Sigmoid colon (tissue), 7 donors: ENCODE measurements around the gene ATAT1. TPM values are rescaled to one million over a fixed set of nuclear protein-coding genes. Genes with fewer than 3 reads are reported as not detected.

Experiments used
- DNase-seq: peaks from one replicate; pipeline ENCODE4 v3.0.0-alpha.2; 2019
- H3K27ac ChIP-seq, 4 donors: fragments of 200-600 bp; sonication (generic); one replicate each; pipeline ENCODE4 v1.5.1; 2016 to 2019; ENCODE audit warnings: mild to moderate bottlenecking in 1 of 4
- H3K27me3 ChIP-seq, 3 donors: fragments of 200-600 bp; sonication (generic); one replicate each; pipeline ENCODE4 v1.5.1; 2019; ENCODE audit warnings: mild to moderate bottlenecking in 1 of 3
- H3K36me3 ChIP-seq, 4 donors: fragments of 200-600 bp; sonication (generic); one replicate each; pipeline ENCODE4 v1.5.1; 2016 to 2019
- H3K4me1 ChIP-seq, 4 donors: fragments of 200-600 bp; sonication (generic); one replicate each; pipeline ENCODE4 v1.5.1; 2017 to 2019
- H3K4me3 ChIP-seq, 4 donors: fragments of 200-600 bp; sonication (generic); one replicate each; pipeline ENCODE4 v1.5.1; 2017 to 2019; ENCODE audit warnings: mild to moderate bottlenecking in 2 of 4, moderate library complexity in 1 of 4
- H3K9me3 ChIP-seq, 4 donors: fragments of 200-600 bp in 3 of 4; sonication (generic) in 3 of 4; one replicate each; pipeline versions ENCODE4 v1.5.1 to v1.6.1; 2013 to 2019
- EP300 ChIP-seq, 4 donors: sonication (generic); formaldehyde crosslinking; IDR thresholded peaks; one replicate each; pipeline ENCODE4 v1.6.1; 2017; ENCODE audit warnings: antibody characterized with exemption in 4 of 4
- POLR2A ChIP-seq, 2 donors: fragments of 450-650 bp; IDR thresholded peaks; one replicate each; pipeline ENCODE4 v1.6.1; 2016; ENCODE audit warnings: antibody characterized with exemption in 2 of 2, mild to moderate bottlenecking in 2 of 2, moderate library complexity in 2 of 2
- POLR2AphosphoS5 ChIP-seq, 4 donors: sonication (generic); formaldehyde crosslinking; IDR thresholded peaks; one replicate each; pipeline ENCODE4 v1.6.1; 2017; ENCODE audit warnings: antibody characterized with exemption in 4 of 4
- WGBS, 2 donors: extraction: QIAGEN DNeasy Blood & Tissue Kit; methylation state at CpG; one replicate each; pipeline ENCODE4 v1.1.7; 2013; 5-methylcytosine and 5-hydroxymethylcytosine counted together
- intact Hi-C: fragments of 100-400 bp; cut with DNase I; formaldehyde crosslinking; loops from one replicate; pipeline ENCODE4 v1.15.1; 2023
- polyA plus RNA-seq, 3 donors: library from polyadenylated mRNA; stranded (reverse); fragments of 200-250 nt; gene quantifications; one replicate each; pipeline ENCODE4 v1.2.3, GENCODE V29; 2013
- total RNA-seq, 4 donors: library from RNA; depleted of rRNA; stranded (reverse); fragments of >200 nt; gene quantifications; one replicate each; pipeline ENCODE4 v1.1.0, GENCODE V29; 2016
- TF ChIP-seq, protein P1 (sequence below), 4 experiments: fragments of 450-650 bp in 3 of 4; fragments of 200-600 bp in 1 of 4; IDR thresholded peaks; one replicate each; pipeline ENCODE4 v1.5.1; 2016 to 2019; ENCODE audit warnings: antibody characterized with exemption in 4 of 4, mild to moderate bottlenecking in 3 of 4, moderate library complexity in 2 of 4
- donor health status: healthy with polysubstance abuse.
- donor health status: Bipolar disorder and iron deficiency.
- donor health status: healthy.

ATAT1 gene
- total and polyA plus RNA-seq, 7 donors, result 2.6 to 8.5 (median 4.2) TPM

- DNase-seq, result peak; percentile 71
- no peaks in the 10 kb centered on the region for H3K27me3 ChIP-seq
- peak overlapping the region; percentile 59 to 79 (median 72) for H3K4me3 ChIP-seq
- H3K9me3 ChIP-seq, result no peaks in the 10 kb centered on the region
- H3K4me1 ChIP-seq, result peaks cover 0 to 57% (median 54%) of the 10 kb centered on the region in 4 donors
- peak overlapping the region; percentile 89 to 98 (median 95) for H3K27ac ChIP-seq
- WGBS, 2 donors, result 0% methylated on average over 10 of the region's 10 CpGs
- intact Hi-C loops, result loop anchor here (1.0 to 10.0 kb wide), 3 partner anchors 106 to 1209 kb away; partner anchors contain the start of genes FLOT1, HSPA1B and IER3
- H3K36me3 ChIP-seq, result peaks cover 15 to 19% (median 16%) of the 10 kb centered on the region in 4 donors
- TF ChIP-seq POLR2AphosphoS5 (IDR thresholded peaks at IDR 0.05) (no peak), POLR2A (IDR thresholded peaks at IDR 0.05) (no peak), EP300 (IDR thresholded peaks at IDR 0.05) (no peak)
- TF ChIP-seq, protein P1, sequence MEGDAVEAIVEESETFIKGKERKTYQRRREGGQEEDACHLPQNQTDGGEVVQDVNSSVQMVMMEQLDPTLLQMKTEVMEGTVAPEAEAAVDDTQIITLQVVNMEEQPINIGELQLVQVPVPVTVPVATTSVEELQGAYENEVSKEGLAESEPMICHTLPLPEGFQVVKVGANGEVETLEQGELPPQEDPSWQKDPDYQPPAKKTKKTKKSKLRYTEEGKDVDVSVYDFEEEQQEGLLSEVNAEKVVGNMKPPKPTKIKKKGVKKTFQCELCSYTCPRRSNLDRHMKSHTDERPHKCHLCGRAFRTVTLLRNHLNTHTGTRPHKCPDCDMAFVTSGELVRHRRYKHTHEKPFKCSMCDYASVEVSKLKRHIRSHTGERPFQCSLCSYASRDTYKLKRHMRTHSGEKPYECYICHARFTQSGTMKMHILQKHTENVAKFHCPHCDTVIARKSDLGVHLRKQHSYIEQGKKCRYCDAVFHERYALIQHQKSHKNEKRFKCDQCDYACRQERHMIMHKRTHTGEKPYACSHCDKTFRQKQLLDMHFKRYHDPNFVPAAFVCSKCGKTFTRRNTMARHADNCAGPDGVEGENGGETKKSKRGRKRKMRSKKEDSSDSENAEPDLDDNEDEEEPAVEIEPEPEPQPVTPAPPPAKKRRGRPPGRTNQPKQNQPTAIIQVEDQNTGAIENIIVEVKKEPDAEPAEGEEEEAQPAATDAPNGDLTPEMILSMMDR (IDR thresholded peaks at IDR 0.05), result no peak
Observed at GRCh38 chr6:30615219-30615957, 11.3 kb upstream of the ATAT1 start.

DNA sequence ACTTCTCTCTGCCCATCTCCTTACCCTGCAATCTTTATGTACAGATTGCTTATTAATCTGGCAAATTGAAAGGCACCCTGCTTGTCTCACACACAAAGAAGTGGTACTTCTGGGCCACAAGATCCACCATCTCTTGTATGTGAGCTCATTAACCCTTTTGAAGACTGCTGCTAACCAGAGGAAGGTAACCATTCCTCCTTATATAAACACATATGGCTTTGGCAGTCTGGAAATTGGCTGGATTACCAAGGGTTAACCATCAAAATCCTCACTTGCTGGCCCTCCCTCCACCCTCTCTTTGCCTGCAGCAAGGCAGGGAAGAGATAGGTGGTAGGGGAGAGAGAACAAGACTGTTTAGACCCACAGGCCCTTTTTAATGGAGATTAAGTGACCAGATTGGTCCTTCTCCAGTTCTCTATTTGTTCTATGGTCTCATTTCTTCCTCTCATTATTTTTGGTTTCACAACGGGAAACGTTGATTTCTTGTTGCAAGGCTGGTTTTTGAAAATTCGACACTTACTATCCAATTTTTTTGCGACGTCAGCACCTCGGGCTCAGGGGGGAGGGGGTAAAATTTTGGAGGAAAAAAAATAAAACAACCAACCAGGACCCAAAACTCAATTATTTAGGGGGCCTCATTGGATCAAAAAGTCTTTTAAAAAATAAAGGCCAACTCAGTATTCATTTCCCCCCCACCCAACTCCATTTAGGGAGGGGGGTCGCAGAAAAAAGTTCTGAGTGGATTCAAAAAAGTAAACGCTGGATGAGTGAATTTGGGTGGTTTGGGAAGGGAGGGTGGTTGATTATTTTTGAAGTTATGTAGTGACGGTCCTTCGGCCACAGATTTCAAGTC, 10.5 kb upstream of the ATAT1 start:
- peak; percentile 69 for DNase-seq
- H3K9me3 ChIP-seq, result no peaks in the 10 kb centered on the region
- WGBS, 2 donors, result 0% methylated on average over 10 of the region's 10 CpGs
- H3K27me3 ChIP-seq, result no peaks in the 10 kb centered on the region
- H3K4me1 ChIP-seq, result peaks cover 0 to 49% (median 46%) of the 10 kb centered on the region in 4 donors
- H3K27ac ChIP-seq, result peak overlapping the region; percentile 89 to 98 (median 95)
- peak; percentile 18 to 53 for TF ChIP-seq POLR2A (IDR thresholded peaks at IDR 0.05)
- TF ChIP-seq POLR2AphosphoS5 (IDR thresholded peaks at IDR 0.05), result peak; percentile 13 to 81 (median 62)
- TF ChIP-seq EP300 (IDR thresholded peaks at IDR 0.05), result no peak
- TF ChIP-seq, protein P1 (IDR thresholded peaks at IDR 0.05), result no peak
- peak overlapping the region; percentile 59 to 79 (median 72) for H3K4me3 ChIP-seq
- peaks cover 15 to 27% (median 22%) of the 10 kb centered on the region in 4 donors for H3K36me3 ChIP-seq
- intact Hi-C loops, result loop anchor here (1.0 to 10.0 kb wide), 4 partner anchors 71 to 1209 kb away; partner anchors contain the start of genes FLOT1, HSPA1B, IER3 and PPP1R18

DNA sequence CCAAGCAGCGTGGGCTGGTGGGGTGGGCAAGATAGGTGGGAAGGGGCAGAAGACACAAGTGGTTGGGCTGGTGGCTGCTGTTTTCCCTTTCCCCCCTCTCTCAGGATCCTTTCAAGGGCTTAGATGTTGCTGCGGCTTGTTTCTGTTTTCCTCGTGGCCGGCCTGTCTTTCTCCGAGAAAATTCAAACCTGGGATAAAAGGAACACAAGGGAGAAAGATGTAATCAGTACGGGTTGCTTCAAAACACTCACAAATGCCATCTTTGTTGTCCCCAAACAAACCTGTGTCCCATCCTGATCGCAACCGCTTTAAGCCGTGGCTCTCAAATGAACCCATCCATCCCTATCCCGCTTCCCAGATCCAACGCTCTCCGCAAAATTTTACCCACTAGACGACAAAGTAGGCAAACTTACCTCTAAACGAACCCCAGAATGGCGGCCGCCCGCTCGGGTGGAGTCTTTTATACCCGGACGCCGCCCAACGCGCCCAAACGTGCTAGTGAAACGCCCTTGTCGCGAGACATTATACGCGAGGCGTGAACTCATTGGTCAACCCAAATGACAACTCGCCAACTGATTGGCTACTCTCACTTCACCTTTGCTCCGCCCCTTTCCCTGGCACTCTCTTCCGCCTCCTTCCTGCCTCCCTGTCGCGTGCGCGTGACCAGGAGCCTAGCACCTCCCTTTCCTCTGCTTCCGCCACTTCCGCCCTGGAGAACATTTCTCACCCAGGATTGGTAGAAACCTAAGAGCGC, 9.7 kb upstream of the ATAT1 start, which contains the start of gene PPP1R10:
PPP1R10 (minus strand) TSS at position 433 of the 754 bp plus-strand sequence. CDS start 7,299 bp downstream, outside the sequence.
- peak within 1 kb of the TSS; percentile 89 to 98 (median 95) for H3K27ac ChIP-seq
- peaks cover 15 to 35% (median 28%) of the 10 kb centered on the region in 4 donors for H3K36me3 ChIP-seq
- no peaks in the 10 kb centered on the region for H3K9me3 ChIP-seq
- TF ChIP-seq POLR2A (IDR thresholded peaks at IDR 0.05), result peak; percentile 100
- TF ChIP-seq EP300 (IDR thresholded peaks at IDR 0.05), result no peak
- peak; percentile 100 for TF ChIP-seq POLR2AphosphoS5 (IDR thresholded peaks at IDR 0.05)
- peaks cover 0 to 41% (median 39%) of the 10 kb centered on the region in 4 donors for H3K4me1 ChIP-seq
- peak within 1 kb of the TSS; percentile 59 to 79 (median 72) for H3K4me3 ChIP-seq
- intact Hi-C loops, result loop anchor here (2.0 to 10.0 kb wide), 3 partner anchors 70 to 1208 kb away; partner anchors contain the start of genes FLOT1, HSPA1B, IER3 and PPP1R18
- peak; percentile 100 for DNase-seq
- 0% methylated on average over 40 of the region's 40 CpGs for WGBS, 2 donors
- H3K27me3 ChIP-seq, result no peaks in the 10 kb centered on the region

GRCh38 chr6:30617565-30618269, 9.0 kb upstream of the ATAT1 start, which contains the start of gene MRPS18B:
MRPS18B (plus strand) TSS chr6:30617840; CDS start chr6:30617866, 26 bp downstream.
- intact Hi-C loops, result loop anchor here (2.0 to 10.0 kb wide), 4 partner anchors 55 to 1207 kb away; partner anchors contain the start of genes DHX16, FLOT1, HSPA1B and IER3
- H3K36me3 ChIP-seq, result peaks cover 15 to 43% (median 29%) of the 10 kb centered on the region in 4 donors
- H3K4me1 ChIP-seq, result peaks cover 0 to 34% (median 32%) of the 10 kb centered on the region in 4 donors
- no peaks in the 10 kb centered on the region for H3K9me3 ChIP-seq
- whole genome bisulfite sequencing, 2 donors, result 0% methylated on average over 34 of the region's 34 CpGs
- peak within 1 kb of the TSS; percentile 89 to 98 (median 95) for H3K27ac ChIP-seq
- no peaks in the 10 kb centered on the region for H3K27me3 ChIP-seq
- H3K4me3 ChIP-seq, result peak within 1 kb of the TSS; percentile 59 to 79 (median 72)
- TF ChIP-seq, protein P1 (IDR thresholded peaks at IDR 0.05), result no peak
- TF ChIP-seq POLR2A (IDR thresholded peaks at IDR 0.05) (peak; percentile 75 to 83), POLR2AphosphoS5 (IDR thresholded peaks at IDR 0.05) (peak; percentile 81 to 94 (median 91)), EP300 (IDR thresholded peaks at IDR 0.05) (peak in 1 of 4 donors; percentile 34)
- DNase-seq, result peak; percentile 99
